ENCODE data around the gene PRLHR.

The PRLHR gene

DNA sequence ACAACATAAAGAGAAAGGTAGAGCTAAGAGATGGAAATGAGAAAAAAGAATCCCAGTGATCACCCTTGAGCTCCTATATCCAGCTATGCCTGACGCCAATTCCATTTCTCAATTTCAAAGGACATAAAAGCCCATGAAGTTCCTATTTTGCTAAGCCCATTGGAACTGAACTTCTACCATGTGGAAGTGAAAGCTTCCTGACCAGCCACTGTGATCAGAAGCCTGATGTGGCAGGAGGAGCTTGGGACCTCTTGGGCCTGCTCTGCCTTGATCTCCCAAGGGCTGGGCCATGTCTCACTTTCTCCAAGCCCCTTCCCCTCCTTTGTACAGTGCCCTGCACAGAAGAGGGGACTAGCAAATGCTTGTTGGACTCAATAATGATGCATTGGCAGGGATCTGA, 52.7 kb downstream of the PRLHR start:
- H3K4me3 ChIP-seq (ENCODE audit: low read length): no peak overlapping the region
- H3K27ac ChIP-seq (ENCODE audit: low read length): no peak overlapping the region
- DNase-seq (ENCODE audit: low read depth, low spot score): no peak
- no CpG with 5 or more reads among the region's 1 CpG for WGBS (ENCODE audit: insufficient coverage, insufficient read length)
- no peaks in the 10 kb centered on the region for H3K4me1 ChIP-seq (ENCODE audit: control insufficient read depth, insufficient read depth, low read length)
- H3K36me3 ChIP-seq (ENCODE audit: control insufficient read depth, insufficient read depth, low read length): no peaks in the 10 kb centered on the region
- no peaks in the 10 kb centered on the region for H3K27me3 ChIP-seq (ENCODE audit: control insufficient read depth, insufficient read depth, low read length)
- H3K9me3 ChIP-seq (ENCODE audit: control insufficient read depth, insufficient read depth, low read length): no peaks in the 10 kb centered on the region

DNA sequence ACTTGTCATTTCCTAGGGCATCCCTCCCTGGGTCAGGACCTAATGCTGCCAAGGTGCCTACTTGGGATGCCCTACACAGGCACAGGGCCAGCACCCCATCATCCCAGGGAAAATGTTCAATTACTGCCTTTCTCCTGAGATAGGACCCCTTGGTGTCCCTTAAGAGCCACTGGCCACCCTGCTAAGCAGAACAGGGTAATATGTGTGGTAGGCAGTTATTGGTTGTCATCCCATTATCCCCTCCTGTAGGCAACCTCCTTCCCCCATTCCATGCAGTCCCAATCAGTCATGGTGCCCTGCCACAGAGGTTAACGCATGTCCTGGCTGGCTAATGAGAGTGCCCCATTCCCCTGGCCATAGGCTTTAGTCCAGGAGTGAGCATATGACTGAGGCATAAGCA, 53.2 kb downstream of the PRLHR start:
- H3K36me3 ChIP-seq (ENCODE audit: control insufficient read depth, insufficient read depth, low read length): no peaks in the 10 kb centered on the region
- DNase-seq (ENCODE audit: low read depth, low spot score): no peak
- no CpG with 5 or more reads among the region's 1 CpG for WGBS (ENCODE audit: insufficient coverage, insufficient read length)
- H3K27me3 ChIP-seq (ENCODE audit: control insufficient read depth, insufficient read depth, low read length): no peaks in the 10 kb centered on the region
- H3K4me3 ChIP-seq (ENCODE audit: low read length): no peak overlapping the region
- H3K4me1 ChIP-seq (ENCODE audit: control insufficient read depth, insufficient read depth, low read length): no peaks in the 10 kb centered on the region
- no peaks in the 10 kb centered on the region for H3K9me3 ChIP-seq (ENCODE audit: control insufficient read depth, insufficient read depth, low read length)
- no peak overlapping the region for H3K27ac ChIP-seq (ENCODE audit: low read length)

DNA sequence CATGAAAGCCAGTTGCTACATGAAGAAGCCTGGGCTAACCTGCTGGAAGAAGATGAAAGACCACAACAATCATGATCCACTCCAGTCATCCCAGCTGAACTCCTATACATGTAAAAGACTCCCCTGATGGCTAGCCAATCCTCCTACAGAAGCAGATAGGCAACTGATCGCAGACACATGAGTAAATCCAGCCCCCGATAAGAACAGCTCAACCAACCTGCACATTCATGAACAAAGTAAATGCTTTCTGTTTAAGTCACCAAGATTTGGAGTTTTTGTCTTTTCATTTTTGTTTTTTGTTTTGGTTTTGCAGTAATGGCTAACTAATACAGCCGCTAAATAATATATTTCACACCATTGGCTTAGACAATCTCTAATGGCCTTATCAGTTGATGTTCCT, 53.7 kb downstream of the PRLHR start:
- Histone ChIP-seq H3K27ac (ENCODE audit: low read length) (no peak overlapping the region), H3K9me3 (ENCODE audit: control insufficient read depth, insufficient read depth, low read length) (no peaks in the 10 kb centered on the region), H3K27me3 (ENCODE audit: control insufficient read depth, insufficient read depth, low read length) (no peaks in the 10 kb centered on the region), H3K36me3 (ENCODE audit: control insufficient read depth, insufficient read depth, low read length) (no peaks in the 10 kb centered on the region), H3K4me3 (ENCODE audit: low read length) (no peak overlapping the region), H3K4me1 (ENCODE audit: control insufficient read depth, insufficient read depth, low read length) (no peaks in the 10 kb centered on the region)
- no peak for DNase-seq (ENCODE audit: low read depth, low spot score)
- no CpG with 5 or more reads among the region's 3 CpGs for WGBS (ENCODE audit: insufficient coverage, insufficient read length)

All from iPS DF 6.9 (cell line).